AG09309 (cell line): ENCODE data around the gene TPSAB1.

Experiments used
- DNase-seq: peaks from one replicate; pipeline ENCODE4 v3.0.0-alpha.2; 2010; ENCODE audit warnings: low read depth
- H3K4me3 ChIP-seq: 2 replicates; pipeline ENCODE4 v1.5.1; 2011; ENCODE audit warnings: mild to moderate bottlenecking, low read depth, low read length, moderate library complexity; ENCODE audit not compliant: control insufficient read depth
- TF ChIP-seq, protein P1 (sequence below): IDR thresholded peaks from 2 replicates; pipeline ENCODE4 v1.5.1; 2011; ENCODE audit warnings: mild to moderate bottlenecking, low read depth, low read length, inconsistent platforms; ENCODE audit not compliant: insufficient read depth, control insufficient read depth; ENCODE audit errors: missing control alignments

TPSAB1 gene

GRCh38 chr16:1202274-1202673 lies 38.2 kb upstream of the TPSAB1 start:
- H3K4me3 ChIP-seq = no peak overlapping the region
- no peak for DNase-seq
- TF ChIP-seq, protein P1, sequence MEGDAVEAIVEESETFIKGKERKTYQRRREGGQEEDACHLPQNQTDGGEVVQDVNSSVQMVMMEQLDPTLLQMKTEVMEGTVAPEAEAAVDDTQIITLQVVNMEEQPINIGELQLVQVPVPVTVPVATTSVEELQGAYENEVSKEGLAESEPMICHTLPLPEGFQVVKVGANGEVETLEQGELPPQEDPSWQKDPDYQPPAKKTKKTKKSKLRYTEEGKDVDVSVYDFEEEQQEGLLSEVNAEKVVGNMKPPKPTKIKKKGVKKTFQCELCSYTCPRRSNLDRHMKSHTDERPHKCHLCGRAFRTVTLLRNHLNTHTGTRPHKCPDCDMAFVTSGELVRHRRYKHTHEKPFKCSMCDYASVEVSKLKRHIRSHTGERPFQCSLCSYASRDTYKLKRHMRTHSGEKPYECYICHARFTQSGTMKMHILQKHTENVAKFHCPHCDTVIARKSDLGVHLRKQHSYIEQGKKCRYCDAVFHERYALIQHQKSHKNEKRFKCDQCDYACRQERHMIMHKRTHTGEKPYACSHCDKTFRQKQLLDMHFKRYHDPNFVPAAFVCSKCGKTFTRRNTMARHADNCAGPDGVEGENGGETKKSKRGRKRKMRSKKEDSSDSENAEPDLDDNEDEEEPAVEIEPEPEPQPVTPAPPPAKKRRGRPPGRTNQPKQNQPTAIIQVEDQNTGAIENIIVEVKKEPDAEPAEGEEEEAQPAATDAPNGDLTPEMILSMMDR = no peak

DNA sequence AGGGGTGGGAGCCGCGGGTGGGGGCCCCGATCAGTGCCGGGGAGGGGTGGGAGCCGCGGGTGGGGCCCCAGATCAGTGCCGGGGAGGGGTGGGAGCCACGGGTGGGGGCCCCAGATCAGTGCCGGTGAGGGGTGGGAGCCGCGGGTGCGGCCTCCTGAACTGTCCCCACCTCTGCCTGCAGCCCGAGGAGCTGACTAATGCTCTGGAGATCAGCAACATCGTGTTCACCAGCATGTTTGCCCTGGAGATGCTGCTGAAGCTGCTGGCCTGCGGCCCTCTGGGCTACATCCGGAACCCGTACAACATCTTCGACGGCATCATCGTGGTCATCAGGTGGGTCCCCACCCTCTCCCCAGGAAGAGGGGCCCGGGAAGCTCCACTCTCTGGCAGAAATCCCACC lies 35.6 kb upstream of the TPSAB1 start:
- TF ChIP-seq, protein P1 = no peak

GRCh38 chr16:1206326-1206725 lies 34.2 kb upstream of the TPSAB1 start:
- H3K4me3 ChIP-seq = no peak overlapping the region
- no peak for DNase-seq
- TF ChIP-seq, protein P1 = no peak

More for the DNA sequence above, 35.6 kb upstream of the TPSAB1 start:
- DNase-seq = no peak
- H3K4me3 ChIP-seq = no peak overlapping the region

GRCh38 chr16:1206786-1207185 lies 33.7 kb upstream of the TPSAB1 start:
- no peak for DNase-seq
- TF ChIP-seq, protein P1 = no peak
- H3K4me3 ChIP-seq = no peak overlapping the region

- TF ChIP-seq, protein P1 = no peak
- no peak overlapping the region for H3K4me3 ChIP-seq
- DNase-seq = no peak
Observed at GRCh38 chr16:1208239-1208830, 32.2 kb upstream of the TPSAB1 start.

DNA sequence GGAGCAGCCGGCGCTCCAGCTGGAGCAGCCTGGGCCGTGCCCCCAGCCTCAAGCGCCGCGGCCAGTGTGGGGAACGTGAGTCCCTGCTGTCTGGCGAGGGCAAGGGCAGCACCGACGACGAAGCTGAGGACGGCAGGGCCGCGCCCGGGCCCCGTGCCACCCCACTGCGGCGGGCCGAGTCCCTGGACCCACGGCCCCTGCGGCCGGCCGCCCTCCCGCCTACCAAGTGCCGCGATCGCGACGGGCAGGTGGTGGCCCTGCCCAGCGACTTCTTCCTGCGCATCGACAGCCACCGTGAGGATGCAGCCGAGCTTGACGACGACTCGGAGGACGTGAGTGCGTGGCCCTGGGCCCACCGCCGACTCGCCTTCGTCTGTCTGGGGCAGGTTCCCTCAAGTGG lies 31.4 kb upstream of the TPSAB1 start:
- no peak for DNase-seq
- H3K4me3 ChIP-seq = no peak overlapping the region
- TF ChIP-seq, protein P1 = no peak
